ENCODE results near the gene NEK10. TPM values are rescaled to one million over a fixed set of nuclear protein-coding genes. Genes with fewer than 3 reads are reported as not detected.

Gene NEK10
- total and polyA plus RNA-seq, 2 of the 13 experiments (the other 11 are each of a cell fraction or from before 2014, with no cell fraction given) = 2.8 to 14.2 TPM

DNA sequence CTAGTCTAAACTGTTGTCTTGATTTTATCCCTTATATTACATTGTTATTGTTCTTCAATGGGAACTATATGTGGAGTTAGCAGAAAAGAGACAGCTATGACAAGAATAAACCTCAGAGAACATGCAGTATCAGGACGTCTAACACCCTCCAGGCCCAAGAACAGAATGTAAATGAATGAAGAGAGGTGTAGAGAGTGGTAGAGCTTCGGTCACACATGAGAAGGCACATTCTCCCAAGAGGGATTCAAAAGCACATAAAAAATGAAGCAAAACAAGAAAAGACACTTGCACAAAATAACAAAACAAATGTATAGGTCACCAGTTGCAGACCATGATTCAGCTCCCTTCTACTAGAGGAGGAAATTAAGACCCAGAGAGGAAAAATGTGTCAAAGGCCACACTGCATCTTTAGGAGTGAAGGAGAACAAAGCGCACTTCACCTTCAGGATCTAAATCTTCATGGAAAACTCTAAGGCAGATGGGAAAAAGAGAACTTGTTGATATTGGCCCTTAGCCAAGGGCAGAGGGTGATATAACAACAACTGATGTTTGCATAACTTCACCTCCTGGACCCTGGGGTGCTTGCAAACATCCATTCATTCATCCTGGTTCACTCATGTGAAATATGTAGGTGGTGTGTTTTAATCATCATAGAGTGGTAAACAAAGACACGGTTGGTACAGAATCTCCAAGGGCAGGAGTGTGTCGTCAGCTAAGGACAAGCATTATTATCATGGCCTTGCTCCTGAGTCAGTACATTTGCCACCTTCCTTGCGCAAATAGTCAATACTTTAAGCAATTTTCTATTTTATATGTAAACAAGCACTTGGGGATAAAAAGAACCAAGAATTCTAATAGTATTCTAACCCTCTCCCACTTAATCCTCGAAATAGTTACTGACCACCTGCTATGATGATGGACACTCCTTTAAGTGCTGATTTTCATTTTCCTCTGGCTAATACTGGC is 8.8 kb downstream of the NEK10 start (continued):
- TF ChIP-seq, protein P1, sequence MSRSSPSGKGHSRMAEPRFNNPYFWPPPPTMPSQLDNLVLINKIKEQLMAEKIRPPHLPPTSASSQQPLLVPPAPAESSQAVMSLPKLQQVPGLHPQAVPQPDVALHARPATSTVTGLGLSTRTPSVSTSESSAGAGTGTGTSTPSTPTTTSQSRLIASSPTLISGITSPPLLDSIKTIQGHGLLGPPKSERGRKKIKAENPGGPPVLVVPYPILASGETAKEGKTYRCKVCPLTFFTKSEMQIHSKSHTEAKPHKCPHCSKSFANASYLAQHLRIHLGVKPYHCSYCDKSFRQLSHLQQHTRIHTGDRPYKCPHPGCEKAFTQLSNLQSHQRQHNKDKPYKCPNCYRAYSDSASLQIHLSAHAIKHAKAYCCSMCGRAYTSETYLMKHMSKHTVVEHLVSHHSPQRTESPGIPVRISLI (CRISPR knock-in tag; IDR thresholded peaks at IDR 0.05; ENCODE audit: borderline replicate concordance) = peak; percentile 83; the same call in 1 of the 2 replicates
- TF ChIP-seq ZNF367 (CRISPR knock-in tag; IDR thresholded peaks at IDR 0.05; ENCODE audit: borderline replicate concordance) (no peak), NCOA1 (CRISPR knock-in tag; IDR thresholded peaks at IDR 0.05) (peak; percentile 99), NPAS2 (CRISPR knock-in tag; IDR thresholded peaks at IDR 0.05; ENCODE audit: borderline replicate concordance) (no peak), ZNF446 (CRISPR knock-in tag; IDR thresholded peaks at IDR 0.05) (no peak), SPEN (CRISPR knock-in tag; IDR thresholded peaks at IDR 0.05; ENCODE audit: low read depth) (peak; percentile 64; the same call in 1 of the 2 replicates), ZFY (CRISPR knock-in tag; IDR thresholded peaks at IDR 0.05) (0 out of 2 replicates have a peak, but pooled peaks have one; percentile 14), FOXK1 (CRISPR knock-in tag; IDR thresholded peaks at IDR 0.05; ENCODE audit: borderline replicate concordance, low read depth) (peak; percentile 99), NR3C1 (CRISPR knock-in tag; IDR thresholded peaks at IDR 0.05) (no peak), ZNF816 (CRISPR knock-in tag; IDR thresholded peaks at IDR 0.05; ENCODE audit: borderline replicate concordance) (no peak), GABPA (IDR thresholded peaks at IDR 0.05; ENCODE audit: low read depth, low read length) (no peak), GABPA (CRISPR knock-in tag; IDR thresholded peaks at IDR 0.05; ENCODE audit: low read depth) (no peak; the same call in 1 of the 2 replicates), GATAD2A (CRISPR knock-in tag; IDR thresholded peaks at IDR 0.05) (peak; percentile 100), ZNF775 (CRISPR knock-in tag; IDR thresholded peaks at IDR 0.05; ENCODE audit: borderline replicate concordance) (peak; percentile 49; the same call in 1 of the 2 replicates), NFE2 (CRISPR knock-in tag; IDR thresholded peaks at IDR 0.05) (no peak), ZNF781 (CRISPR knock-in tag; IDR thresholded peaks at IDR 0.05; ENCODE audit: borderline replicate concordance, not compliant biosample characterization) (no peak), SNAI1 (CRISPR knock-in tag; IDR thresholded peaks at IDR 0.05; ENCODE audit: borderline replicate concordance) (no peak)
- TF ChIP-seq, protein P2, sequence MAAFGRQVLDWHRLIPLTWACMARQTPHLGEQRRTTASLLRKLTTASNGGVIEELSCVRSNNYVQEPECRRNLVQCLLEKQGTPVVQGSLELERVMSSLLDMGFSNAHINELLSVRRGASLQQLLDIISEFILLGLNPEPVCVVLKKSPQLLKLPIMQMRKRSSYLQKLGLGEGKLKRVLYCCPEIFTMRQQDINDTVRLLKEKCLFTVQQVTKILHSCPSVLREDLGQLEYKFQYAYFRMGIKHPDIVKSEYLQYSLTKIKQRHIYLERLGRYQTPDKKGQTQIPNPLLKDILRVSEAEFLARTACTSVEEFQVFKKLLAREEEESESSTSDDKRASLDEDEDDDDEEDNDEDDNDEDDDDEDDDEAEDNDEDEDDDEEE (CRISPR knock-in tag; IDR thresholded peaks at IDR 0.05) = no peak
- TF ChIP-seq, protein P3, sequence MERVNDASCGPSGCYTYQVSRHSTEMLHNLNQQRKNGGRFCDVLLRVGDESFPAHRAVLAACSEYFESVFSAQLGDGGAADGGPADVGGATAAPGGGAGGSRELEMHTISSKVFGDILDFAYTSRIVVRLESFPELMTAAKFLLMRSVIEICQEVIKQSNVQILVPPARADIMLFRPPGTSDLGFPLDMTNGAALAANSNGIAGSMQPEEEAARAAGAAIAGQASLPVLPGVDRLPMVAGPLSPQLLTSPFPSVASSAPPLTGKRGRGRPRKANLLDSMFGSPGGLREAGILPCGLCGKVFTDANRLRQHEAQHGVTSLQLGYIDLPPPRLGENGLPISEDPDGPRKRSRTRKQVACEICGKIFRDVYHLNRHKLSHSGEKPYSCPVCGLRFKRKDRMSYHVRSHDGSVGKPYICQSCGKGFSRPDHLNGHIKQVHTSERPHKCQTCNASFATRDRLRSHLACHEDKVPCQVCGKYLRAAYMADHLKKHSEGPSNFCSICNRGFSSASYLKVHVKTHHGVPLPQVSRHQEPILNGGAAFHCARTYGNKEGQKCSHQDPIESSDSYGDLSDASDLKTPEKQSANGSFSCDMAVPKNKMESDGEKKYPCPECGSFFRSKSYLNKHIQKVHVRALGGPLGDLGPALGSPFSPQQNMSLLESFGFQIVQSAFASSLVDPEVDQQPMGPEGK (CRISPR knock-in tag; IDR thresholded peaks at IDR 0.05) = peak; percentile 82
- TF ChIP-seq, protein P4, sequence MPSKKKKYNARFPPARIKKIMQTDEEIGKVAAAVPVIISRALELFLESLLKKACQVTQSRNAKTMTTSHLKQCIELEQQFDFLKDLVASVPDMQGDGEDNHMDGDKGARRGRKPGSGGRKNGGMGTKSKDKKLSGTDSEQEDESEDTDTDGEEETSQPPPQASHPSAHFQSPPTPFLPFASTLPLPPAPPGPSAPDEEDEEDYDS (CRISPR knock-in tag; IDR thresholded peaks at IDR 0.05) = peak; percentile 54
- TF ChIP-seq, protein P5, sequence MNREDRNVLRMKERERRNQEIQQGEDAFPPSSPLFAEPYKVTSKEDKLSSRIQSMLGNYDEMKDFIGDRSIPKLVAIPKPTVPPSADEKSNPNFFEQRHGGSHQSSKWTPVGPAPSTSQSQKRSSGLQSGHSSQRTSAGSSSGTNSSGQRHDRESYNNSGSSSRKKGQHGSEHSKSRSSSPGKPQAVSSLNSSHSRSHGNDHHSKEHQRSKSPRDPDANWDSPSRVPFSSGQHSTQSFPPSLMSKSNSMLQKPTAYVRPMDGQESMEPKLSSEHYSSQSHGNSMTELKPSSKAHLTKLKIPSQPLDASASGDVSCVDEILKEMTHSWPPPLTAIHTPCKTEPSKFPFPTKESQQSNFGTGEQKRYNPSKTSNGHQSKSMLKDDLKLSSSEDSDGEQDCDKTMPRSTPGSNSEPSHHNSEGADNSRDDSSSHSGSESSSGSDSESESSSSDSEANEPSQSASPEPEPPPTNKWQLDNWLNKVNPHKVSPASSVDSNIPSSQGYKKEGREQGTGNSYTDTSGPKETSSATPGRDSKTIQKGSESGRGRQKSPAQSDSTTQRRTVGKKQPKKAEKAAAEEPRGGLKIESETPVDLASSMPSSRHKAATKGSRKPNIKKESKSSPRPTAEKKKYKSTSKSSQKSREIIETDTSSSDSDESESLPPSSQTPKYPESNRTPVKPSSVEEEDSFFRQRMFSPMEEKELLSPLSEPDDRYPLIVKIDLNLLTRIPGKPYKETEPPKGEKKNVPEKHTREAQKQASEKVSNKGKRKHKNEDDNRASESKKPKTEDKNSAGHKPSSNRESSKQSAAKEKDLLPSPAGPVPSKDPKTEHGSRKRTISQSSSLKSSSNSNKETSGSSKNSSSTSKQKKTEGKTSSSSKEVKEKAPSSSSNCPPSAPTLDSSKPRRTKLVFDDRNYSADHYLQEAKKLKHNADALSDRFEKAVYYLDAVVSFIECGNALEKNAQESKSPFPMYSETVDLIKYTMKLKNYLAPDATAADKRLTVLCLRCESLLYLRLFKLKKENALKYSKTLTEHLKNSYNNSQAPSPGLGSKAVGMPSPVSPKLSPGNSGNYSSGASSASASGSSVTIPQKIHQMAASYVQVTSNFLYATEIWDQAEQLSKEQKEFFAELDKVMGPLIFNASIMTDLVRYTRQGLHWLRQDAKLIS (CRISPR knock-in tag; IDR thresholded peaks at IDR 0.05) = no peak; the same call in none of the 2 replicates

Data from HepG2 (cell line).